WTC11 (cell line): ENCODE data around the gene PRR14. TPM values are rescaled to one million over a fixed set of nuclear protein-coding genes. Genes with fewer than 3 reads are reported as not detected.

Experiments
- ATAC-seq: fragments of 200-7000 bp; cut with Tn5 transposase; 2 replicates; pipeline ENCODE4 v1.10.0; 2021; ENCODE audit warnings: mild to moderate bottlenecking, moderate library complexity
- CTCF ChIA-PET: fragments of 300-600 bp; sonication (Branson Sonifier 250); formaldehyde crosslinking; loops from one replicate; lab custom pipeline; 2021; ENCODE audit warnings: antibody characterized with exemption; lab: Charles Lee
- POLR2A ChIA-PET: fragments of 350-600 bp; sonication (Branson Sonifier 250); formaldehyde crosslinking; loops from one replicate; lab custom pipeline; 2021; ENCODE audit warnings: antibody characterized with exemption; lab: Charles Lee
- DNase-seq: peaks from one replicate; pipeline ENCODE4 v3.0.0; 2021; ENCODE audit warnings: low spot score
- H3K27ac Mint-ChIP-seq: 2 replicates; pipeline ENCODE4 v1.8.0; 2021; ENCODE audit warnings: mixed read lengths
- H3K27me3 Mint-ChIP-seq: 2 replicates; pipeline ENCODE4 v1.8.0; 2021; ENCODE audit warnings: low read depth, mild to moderate bottlenecking, moderate library complexity, mixed read lengths
- H3K36me3 Mint-ChIP-seq: 2 replicates; pipeline ENCODE4 v1.8.0; 2021; ENCODE audit warnings: mixed read lengths
- H3K4me1 Mint-ChIP-seq: 2 replicates; pipeline ENCODE4 v1.8.0; 2022; ENCODE audit warnings: mixed read lengths
- H3K4me3 Mint-ChIP-seq: 2 replicates; pipeline ENCODE4 v1.8.0; 2021; ENCODE audit warnings: mild to moderate bottlenecking, moderate library complexity, mixed read lengths
- H3K9me3 Mint-ChIP-seq: 2 replicates; pipeline ENCODE4 v1.8.0; 2021; ENCODE audit warnings: mixed read lengths
- ATF6 ChIP-seq: sonication (generic); formaldehyde crosslinking; IDR thresholded peaks from 2 replicates; pipeline ENCODE4 v1.8.1; 2023; ENCODE audit warnings: mild to moderate bottlenecking, missing genetic modification reagents
- EMX1 ChIP-seq: fragments of 250-450 bp; sonication (Bioruptor Pico); IDR thresholded peaks from 2 replicates; pipeline ENCODE4 v1.8.0; 2021; ENCODE audit warnings: mild to moderate bottlenecking
- FOXJ3 ChIP-seq: sonication (generic); formaldehyde crosslinking; IDR thresholded peaks from 2 replicates; pipeline ENCODE4 v1.9.0; 2021; ENCODE audit warnings: missing genetic modification reagents, mild to moderate bottlenecking, borderline replicate concordance
- GRHL2 ChIP-seq: fragments of 250-450 bp; sonication (Bioruptor Pico); IDR thresholded peaks from 2 replicates; pipeline ENCODE4 v1.8.0; 2022; ENCODE audit warnings: mild to moderate bottlenecking, moderate library complexity; ENCODE audit not compliant: insufficient replicate concordance, severe bottlenecking
- GTF2I ChIP-seq: fragments of 250-450 bp; sonication (Bioruptor Pico); conservative IDR thresholded peaks from 2 replicates; pipeline ENCODE4 v1.4.0; 2021; ENCODE audit warnings: mild to moderate bottlenecking
- JUN ChIP-seq: sonication (generic); formaldehyde crosslinking; IDR thresholded peaks from 2 replicates; pipeline ENCODE4 v1.8.0; 2023; ENCODE audit warnings: mild to moderate bottlenecking, missing genetic modification reagents
- MXD4 ChIP-seq: fragments of 250-450 bp; sonication (Bioruptor Pico); IDR thresholded peaks from 2 replicates; pipeline ENCODE4 v1.8.0; 2021; ENCODE audit warnings: mild to moderate bottlenecking, moderate library complexity, borderline replicate concordance
- NFATC4 ChIP-seq: fragments of 250-450 bp; sonication (Bioruptor Pico); IDR thresholded peaks from 2 replicates; pipeline ENCODE4 v1.9.0; 2021; ENCODE audit warnings: mild to moderate bottlenecking
- SMAD3 ChIP-seq: sonication (generic); formaldehyde crosslinking; IDR thresholded peaks from 2 replicates; pipeline ENCODE4 v1.8.0; 2022; ENCODE audit warnings: missing genetic modification reagents, mild to moderate bottlenecking, borderline replicate concordance
- TEAD4 ChIP-seq: sonication (generic); formaldehyde crosslinking; IDR thresholded peaks from 2 replicates; pipeline ENCODE4 v1.8.0; 2022; ENCODE audit warnings: mild to moderate bottlenecking, missing genetic modification reagents
- TP53 ChIP-seq: sonication (generic); formaldehyde crosslinking; IDR thresholded peaks from 2 replicates; pipeline ENCODE4 v1.8.1; 2023; ENCODE audit warnings: mild to moderate bottlenecking, missing genetic modification reagents
- ZNF121 ChIP-seq: sonication (generic); formaldehyde crosslinking; IDR thresholded peaks from 2 replicates; pipeline ENCODE4 v1.8.0; 2023; ENCODE audit warnings: missing genetic modification reagents
- total RNA-seq: library from RNA; stranded (reverse); gene quantifications from 3 replicates; pipeline ENCODE4 v1.2.3, GENCODE V29; 2021
- TF ChIP-seq, protein P1 (sequence below): sonication (generic); formaldehyde crosslinking; IDR thresholded peaks from 2 replicates; pipeline ENCODE4 v1.8.1; 2023; ENCODE audit warnings: mild to moderate bottlenecking, missing genetic modification reagents, borderline replicate concordance
- TF ChIP-seq, protein P2 (sequence below): sonication (generic); formaldehyde crosslinking; IDR thresholded peaks from 2 replicates; pipeline ENCODE4 v1.8.1; 2022; ENCODE audit warnings: missing genetic modification reagents, borderline replicate concordance
- TF ChIP-seq, protein P3 (sequence below): fragments of 250-450 bp; sonication (Bioruptor Pico); IDR thresholded peaks from 2 replicates; pipeline ENCODE4 v1.9.0; 2021; ENCODE audit warnings: moderate library complexity, mild to moderate bottlenecking, inconsistent platforms, borderline replicate concordance

PRR14 gene
- total RNA-seq, 1 experiment from 2014 or later: 21.9 TPM

- Mint-ChIP-seq H3K9me3 (no peaks in the 10 kb centered on the region), H3K36me3 (0 out of 2 replicates have a peak, but pooled peaks cover 2% of the 10 kb centered on the region), H3K27me3 (peaks cover 99% of the 10 kb centered on the region), H3K4me3 (no peak overlapping the region), H3K4me1 (peaks cover 5% of the 10 kb centered on the region; the same call in 1 of the 2 replicates), H3K27ac (no peak overlapping the region)
- DNase-seq (no peak), ATAC-seq (no peak)
- no peak for TF ChIP-seq FOXJ3 (CRISPR knock-in tag)
- TF ChIP-seq SMAD3 (CRISPR knock-in tag): no peak
- TF ChIP-seq GRHL2 (CRISPR knock-in tag): no peak
- TF ChIP-seq, protein P1, sequence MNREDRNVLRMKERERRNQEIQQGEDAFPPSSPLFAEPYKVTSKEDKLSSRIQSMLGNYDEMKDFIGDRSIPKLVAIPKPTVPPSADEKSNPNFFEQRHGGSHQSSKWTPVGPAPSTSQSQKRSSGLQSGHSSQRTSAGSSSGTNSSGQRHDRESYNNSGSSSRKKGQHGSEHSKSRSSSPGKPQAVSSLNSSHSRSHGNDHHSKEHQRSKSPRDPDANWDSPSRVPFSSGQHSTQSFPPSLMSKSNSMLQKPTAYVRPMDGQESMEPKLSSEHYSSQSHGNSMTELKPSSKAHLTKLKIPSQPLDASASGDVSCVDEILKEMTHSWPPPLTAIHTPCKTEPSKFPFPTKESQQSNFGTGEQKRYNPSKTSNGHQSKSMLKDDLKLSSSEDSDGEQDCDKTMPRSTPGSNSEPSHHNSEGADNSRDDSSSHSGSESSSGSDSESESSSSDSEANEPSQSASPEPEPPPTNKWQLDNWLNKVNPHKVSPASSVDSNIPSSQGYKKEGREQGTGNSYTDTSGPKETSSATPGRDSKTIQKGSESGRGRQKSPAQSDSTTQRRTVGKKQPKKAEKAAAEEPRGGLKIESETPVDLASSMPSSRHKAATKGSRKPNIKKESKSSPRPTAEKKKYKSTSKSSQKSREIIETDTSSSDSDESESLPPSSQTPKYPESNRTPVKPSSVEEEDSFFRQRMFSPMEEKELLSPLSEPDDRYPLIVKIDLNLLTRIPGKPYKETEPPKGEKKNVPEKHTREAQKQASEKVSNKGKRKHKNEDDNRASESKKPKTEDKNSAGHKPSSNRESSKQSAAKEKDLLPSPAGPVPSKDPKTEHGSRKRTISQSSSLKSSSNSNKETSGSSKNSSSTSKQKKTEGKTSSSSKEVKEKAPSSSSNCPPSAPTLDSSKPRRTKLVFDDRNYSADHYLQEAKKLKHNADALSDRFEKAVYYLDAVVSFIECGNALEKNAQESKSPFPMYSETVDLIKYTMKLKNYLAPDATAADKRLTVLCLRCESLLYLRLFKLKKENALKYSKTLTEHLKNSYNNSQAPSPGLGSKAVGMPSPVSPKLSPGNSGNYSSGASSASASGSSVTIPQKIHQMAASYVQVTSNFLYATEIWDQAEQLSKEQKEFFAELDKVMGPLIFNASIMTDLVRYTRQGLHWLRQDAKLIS (CRISPR knock-in tag): no peak
- no peak for TF ChIP-seq NFATC4 (CRISPR knock-in tag)
- TF ChIP-seq, protein P2, sequence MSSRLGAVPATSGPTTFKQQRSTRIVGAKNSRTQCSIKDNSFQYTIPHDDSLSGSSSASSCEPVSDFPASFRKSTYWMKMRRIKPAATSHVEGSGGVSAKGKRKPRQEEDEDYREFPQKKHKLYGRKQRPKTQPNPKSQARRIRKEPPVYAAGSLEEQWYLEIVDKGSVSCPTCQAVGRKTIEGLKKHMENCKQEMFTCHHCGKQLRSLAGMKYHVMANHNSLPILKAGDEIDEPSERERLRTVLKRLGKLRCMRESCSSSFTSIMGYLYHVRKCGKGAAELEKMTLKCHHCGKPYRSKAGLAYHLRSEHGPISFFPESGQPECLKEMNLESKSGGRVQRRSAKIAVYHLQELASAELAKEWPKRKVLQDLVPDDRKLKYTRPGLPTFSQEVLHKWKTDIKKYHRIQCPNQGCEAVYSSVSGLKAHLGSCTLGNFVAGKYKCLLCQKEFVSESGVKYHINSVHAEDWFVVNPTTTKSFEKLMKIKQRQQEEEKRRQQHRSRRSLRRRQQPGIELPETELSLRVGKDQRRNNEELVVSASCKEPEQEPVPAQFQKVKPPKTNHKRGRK: no peak
- no peak for TF ChIP-seq MXD4 (CRISPR knock-in tag)
- TF ChIP-seq TP53 (CRISPR knock-in tag): no peak
- no peak for TF ChIP-seq ZNF121 (CRISPR knock-in tag)
- CTCF ChIA-PET: no interaction called here
- POLR2A ChIA-PET: no interaction called here
Measured at GRCh38 chr16:30680326-30680725, 29.6 kb downstream of the PRR14 start.

DNA sequence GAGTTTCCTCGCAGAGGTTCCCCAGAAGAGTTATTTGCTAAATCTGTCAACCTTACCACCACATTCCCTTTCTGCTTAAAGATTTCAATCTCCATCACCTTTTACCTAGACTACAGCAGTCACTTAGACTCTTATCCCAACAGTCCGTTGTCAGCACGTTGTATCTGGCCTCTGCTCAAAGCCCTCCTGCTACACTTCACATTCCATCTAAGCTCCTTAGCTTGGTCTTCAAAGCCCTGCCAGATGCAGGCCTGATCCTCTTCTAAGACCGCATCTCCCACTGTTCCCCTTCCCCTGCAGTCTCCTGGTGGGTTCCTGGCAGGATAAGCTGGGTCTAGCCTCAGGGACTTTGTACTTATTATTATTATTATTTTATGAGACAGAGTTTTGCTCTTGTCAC is 37.9 kb downstream of the PRR14 start:
- H3K36me3 Mint-ChIP-seq: 0 out of 2 replicates have a peak, but pooled peaks cover 2% of the 10 kb centered on the region
- no peak for DNase-seq
- POLR2A ChIA-PET: no interaction called here
- no peak overlapping the region for H3K4me3 Mint-ChIP-seq
- TF ChIP-seq GTF2I (CRISPR knock-in tag) (no peak), NFATC4 (CRISPR knock-in tag) (no peak), JUN (CRISPR knock-in tag) (no peak), TEAD4 (no peak)
- no peak overlapping the region for H3K27ac Mint-ChIP-seq
- peaks cover 19% of the 10 kb centered on the region for H3K4me1 Mint-ChIP-seq
- peaks cover 100% of the 10 kb centered on the region for H3K27me3 Mint-ChIP-seq
- no peak for ATAC-seq
- no peaks in the 10 kb centered on the region for H3K9me3 Mint-ChIP-seq
- CTCF ChIA-PET: no interaction called here

DNA sequence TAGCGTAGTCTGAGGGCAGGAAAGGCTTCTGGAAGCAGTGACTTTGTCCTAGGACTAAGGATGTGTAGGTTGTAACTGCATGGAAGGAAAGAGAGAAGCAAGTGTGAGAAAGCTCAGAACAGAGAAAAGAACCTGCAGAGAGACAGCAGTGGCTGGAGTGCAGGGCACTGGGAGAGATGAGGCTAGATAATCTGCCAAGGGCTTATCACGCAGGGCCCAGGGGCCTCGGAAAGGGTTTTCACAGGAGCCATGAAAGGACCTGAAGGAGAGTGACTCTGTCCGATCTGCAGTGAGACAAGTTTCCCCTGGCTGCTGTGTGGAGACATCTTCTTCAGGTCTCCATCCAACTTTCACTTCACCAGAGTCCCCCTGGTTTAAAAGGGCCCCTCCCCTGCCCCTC is 41.1 kb downstream of the PRR14 start:
- ChIA-PET POLR2A (interaction anchor here (1.0 to 1.1 kb wide), 2 partner anchors 14 to 41 kb away, joined by 3 to 5 read pairs; partner anchors contain the start of gene PRR14), CTCF (interaction anchor here (0.8 to 3.5 kb wide), 8 partner anchors 14 to 282 kb away, joined by 3 to 40 read pairs (median 8); partner anchors contain the start of genes DCTPP1, FBRS and PRR14)
- Mint-ChIP-seq H3K27me3 (peaks cover 100% of the 10 kb centered on the region), H3K4me3 (no peak overlapping the region; the same call in 1 of the 2 replicates), H3K9me3 (no peaks in the 10 kb centered on the region), H3K27ac (no peak overlapping the region), H3K4me1 (peaks cover 21% of the 10 kb centered on the region), H3K36me3 (no peaks in the 10 kb centered on the region)
- DNase-seq: no peak
- ATAC-seq: no peak
- TF ChIP-seq SMAD3 (CRISPR knock-in tag): no peak
- TF ChIP-seq, protein P3, sequence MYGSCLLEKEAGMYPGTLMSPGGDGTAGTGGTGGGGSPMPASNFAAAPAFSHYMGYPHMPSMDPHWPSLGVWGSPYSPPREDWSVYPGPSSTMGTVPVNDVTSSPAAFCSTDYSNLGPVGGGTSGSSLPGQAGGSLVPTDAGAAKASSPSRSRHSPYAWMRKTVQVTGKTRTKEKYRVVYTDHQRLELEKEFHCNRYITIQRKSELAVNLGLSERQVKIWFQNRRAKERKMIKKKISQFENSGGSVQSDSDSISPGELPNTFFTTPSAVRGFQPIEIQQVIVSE: no peak
- TF ChIP-seq EMX1 (CRISPR knock-in tag): no peak
- no peak for TF ChIP-seq ATF6
